ENCODE results near the gene FKBP3.
"Not testable (repeated sequence)": the region's sequence is repeated elsewhere in the genome, so short reads cannot be mapped to it uniquely, and the experiment has no call there.

FKBP3 gene

DNA sequence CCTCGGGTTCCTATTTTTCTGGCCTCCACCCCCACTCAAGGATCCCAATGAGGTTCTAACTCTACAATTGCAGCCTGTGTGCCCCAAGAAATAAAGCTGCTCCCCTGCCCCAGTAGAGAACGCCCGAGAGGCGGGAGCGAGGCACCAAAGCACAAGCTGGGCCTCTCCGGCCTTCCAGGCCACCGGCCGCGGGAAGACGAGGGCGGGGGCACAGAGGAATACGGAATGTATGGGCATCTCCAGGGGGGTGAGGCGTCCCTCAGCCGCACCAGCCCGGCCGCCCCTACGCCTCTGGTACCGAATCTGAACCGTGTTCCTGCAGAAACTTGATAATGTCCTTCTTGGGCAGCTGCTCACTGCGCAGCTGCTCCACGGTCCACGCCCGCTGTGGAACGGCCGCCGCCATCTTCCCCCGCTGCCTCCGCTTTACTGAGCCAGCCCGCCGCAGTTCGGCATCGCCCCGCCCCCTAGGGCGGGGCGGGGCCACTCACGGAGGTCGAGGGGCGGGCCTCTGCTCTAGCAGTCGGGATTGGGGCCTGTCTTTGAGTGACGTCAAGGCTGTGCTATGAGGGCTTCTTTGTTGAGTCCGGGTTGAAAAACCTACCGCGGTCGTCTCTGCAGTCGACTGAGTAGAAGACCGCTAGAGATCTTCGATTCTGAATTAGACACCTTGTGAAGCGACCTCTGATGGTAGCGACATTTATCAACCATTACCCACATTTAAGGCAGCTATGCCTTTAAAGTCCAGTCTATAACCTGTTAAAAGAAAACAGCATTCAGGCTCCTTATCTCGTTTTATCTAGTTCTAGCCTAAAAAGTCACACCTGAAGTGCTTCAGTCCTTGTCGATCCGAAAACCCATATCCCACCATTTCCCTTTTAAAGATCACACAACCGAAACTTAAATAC, at the start of gene FKBP3:
TSS of gene FKBP3 (minus strand) at position 431 of the 908 bp plus-strand sequence. CDS start at position 406, 25 bp downstream.
- peak; percentile 93 for DNase-seq (ENCODE audit: low read depth)

DNA sequence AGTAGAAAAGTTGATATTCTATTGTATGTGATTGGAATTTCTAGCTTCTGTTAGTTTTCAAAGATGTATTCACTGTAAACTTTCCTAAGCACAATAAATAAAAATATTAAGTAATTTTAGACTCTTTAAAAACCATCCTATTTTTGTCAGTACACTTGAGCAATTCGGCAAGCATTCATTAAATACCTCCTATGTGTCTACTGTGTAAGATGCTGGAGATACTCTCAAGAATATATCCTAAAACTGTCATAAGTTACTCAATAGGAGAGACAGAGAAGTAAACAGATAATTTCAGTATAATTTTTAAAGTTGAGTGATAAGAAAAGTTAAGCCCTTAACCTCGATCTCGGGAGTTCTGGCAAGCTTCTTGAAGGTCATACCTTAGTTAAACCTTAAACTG, 47.5 kb upstream of the FKBP3 start:
- DNase-seq (ENCODE audit: low read depth): no peak

DNA sequence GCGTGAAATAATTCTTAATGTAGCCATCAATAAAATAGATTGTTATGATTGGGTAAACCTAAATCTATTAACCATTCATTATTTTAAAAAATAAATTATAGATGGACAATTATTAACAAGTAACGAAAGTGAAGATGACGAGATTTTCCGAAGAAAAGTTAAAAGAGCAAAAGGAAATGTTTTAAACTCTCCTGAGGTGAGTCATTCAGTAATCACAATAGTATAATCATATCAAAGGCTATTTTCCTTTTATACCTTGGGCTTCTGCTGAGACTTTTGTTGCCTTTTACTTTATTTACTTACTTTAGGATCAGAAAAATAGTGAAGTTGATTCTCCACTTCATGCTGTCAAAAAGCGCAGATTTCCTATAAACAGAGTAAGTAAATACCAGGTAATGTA, 47.0 kb upstream of the FKBP3 start:
- no peak for DNase-seq (ENCODE audit: low read depth)

DNA sequence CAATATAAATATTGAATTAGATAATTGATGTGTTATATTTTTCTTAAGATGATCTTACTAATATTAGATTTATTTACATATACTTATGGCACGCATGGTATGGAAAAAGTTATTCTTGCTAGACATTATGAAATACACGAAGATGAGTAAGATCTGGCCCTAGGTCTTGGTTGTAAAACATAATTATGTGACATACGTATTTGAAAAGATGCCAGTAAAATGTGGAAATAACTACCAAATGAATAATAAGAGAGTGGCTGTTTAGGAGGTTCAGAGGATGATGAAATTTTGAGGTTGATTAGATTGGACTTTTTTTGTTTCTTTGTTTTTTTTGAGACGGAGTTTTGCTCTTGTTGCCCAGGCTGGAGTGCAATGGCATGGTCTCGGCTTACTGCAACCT, 42.8 kb upstream of the FKBP3 start:
- DNase-seq (ENCODE audit: low read depth): peak; percentile 92

DNA sequence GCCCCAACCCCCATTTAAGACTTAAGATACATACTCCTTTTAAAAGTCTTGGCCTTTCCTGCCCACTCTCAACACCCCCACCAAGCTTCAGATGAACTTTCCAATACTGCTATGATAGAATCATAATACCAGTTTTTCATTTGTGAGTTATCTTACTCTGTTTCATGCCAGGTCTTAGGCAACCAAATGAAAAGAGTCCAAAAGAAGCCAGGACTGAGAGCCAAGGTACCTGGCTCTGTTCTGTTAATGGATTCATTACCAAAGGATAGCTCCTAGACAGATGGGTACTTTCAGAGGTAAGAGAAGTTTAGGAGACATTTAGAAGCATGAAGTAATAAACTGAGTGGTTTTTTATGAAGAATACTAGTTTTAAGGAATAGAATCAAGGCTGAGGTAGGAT, 35.6 kb upstream of the FKBP3 start:
- no peak for DNase-seq (ENCODE audit: low read depth)

DNA sequence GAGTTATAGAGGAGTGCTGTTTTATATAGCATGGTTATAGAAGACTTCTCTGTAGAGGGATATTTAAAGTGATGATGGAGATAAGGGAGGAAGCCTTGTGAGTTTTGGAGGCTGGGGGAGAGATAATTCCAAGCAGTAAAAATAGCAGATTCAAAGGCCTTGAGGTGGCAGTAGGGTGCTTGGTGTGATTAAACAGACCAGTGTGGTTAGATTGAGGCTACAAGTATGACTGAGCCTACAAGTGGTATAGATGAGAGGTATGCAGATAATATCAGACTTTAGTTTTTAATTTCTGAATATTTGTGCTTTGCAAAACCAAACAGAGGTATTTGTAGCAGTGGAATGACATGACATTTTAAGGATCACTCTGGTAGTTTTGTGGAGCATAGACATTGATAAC, 21.8 kb upstream of the FKBP3 start:
- no peak for DNase-seq (ENCODE audit: low read depth)

DNA sequence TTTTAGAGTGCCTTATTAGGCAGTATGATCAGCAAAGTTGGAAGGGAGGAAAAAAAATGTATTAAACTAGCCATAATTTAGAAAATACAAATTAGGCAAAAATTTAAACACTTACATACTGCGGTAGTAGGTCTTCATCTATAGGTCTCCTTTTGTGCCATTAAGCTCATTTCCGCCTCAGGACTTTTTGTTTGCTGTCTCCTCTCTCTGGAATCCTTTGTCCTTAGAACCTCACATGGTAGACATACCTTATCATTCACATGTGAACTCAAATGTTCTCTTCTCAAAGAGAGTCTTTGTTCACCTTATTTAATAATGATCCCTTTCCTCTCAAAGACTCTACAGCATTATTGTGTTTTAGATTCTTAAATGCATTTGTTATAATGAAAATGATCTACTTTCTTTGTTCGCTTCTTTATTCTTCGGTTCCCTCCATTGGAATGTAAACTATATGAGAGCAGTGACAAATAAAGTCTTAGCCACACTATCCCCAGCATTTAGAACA, 16.2 kb upstream of the FKBP3 start:
- DNase-seq (ENCODE audit: low read depth): no peak

DNA sequence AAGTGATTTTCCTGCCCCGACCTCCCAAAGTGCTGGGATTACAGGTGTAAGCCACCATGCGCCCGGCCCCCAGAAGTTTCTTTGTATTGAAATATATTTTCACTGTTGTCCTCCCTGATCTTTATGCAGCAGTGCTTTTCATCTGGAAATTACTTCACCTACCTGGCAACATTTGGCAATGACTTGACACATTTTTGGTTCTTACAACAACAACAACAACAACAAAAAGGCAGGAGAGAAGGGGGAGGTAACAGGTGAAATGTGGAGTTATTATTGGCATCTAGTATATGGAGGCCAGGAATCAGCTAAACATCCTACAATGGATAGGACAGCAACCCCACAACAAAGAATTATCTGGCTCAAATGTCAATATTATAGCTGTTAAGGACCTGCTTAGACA, 15.3 kb upstream of the FKBP3 start:
- no peak for DNase-seq (ENCODE audit: low read depth)

DNA sequence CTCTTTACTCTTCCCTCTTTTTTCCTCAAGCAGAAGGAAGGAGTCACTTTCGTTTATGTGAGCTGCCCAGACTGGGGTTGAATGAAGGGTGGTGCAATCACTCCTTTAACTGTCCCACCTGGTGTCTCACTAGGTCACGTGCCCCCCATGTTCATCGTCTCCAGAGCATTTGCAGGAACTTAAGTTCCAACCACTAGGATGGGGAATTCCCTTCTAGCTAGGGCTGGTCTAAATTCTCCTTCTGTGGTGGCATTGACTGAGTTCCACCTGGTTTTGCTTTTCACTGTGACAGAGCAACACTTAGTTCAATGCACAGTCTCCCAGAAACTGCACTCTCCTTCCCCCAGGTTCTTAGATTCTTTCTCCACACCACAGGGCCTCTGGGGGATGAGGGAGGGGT, 10.9 kb upstream of the FKBP3 start:
- no peak for DNase-seq (ENCODE audit: low read depth)

DNA sequence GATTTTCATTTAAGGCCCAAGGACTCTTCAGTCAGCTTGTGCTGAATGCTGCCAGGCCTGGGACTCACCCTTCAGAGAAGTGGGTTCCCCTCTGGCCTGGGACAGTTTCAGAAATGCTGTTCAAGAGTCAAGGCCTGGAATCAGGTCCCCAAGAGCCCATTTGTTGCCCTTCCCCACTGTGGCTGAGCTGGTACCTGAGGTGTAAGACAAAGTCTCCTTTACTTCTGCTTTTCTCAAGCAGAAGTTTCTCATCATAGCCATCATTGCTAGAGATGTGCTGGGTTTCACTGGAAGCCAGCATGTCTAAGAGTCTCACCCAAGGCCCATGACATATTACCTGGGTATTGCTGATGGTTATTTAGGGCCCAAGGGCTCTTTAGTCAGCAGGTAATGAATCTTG, 10.4 kb upstream of the FKBP3 start:
- no peak for DNase-seq (ENCODE audit: low read depth)

DNA sequence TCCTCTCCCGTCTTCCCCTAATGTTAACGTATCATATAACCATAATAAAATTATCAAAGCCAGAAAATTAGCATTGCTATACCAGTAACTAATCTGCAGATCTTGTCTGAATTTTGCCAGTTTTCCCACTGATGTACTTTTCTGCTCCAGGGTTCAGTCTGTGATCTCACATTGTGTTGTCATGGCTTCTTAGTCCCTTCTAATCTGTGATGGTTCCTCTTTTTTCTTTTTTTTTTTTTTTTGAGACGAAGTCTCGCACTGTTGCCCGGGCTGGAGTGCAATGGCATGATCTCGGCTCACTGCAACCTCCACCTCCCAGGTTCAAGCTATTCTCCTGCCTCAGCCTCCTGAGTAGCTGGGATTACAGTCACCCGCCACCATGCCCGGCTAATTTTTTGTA, 7.8 kb upstream of the FKBP3 start:
- DNase-seq (ENCODE audit: low read depth): not testable (repeated sequence)

DNA sequence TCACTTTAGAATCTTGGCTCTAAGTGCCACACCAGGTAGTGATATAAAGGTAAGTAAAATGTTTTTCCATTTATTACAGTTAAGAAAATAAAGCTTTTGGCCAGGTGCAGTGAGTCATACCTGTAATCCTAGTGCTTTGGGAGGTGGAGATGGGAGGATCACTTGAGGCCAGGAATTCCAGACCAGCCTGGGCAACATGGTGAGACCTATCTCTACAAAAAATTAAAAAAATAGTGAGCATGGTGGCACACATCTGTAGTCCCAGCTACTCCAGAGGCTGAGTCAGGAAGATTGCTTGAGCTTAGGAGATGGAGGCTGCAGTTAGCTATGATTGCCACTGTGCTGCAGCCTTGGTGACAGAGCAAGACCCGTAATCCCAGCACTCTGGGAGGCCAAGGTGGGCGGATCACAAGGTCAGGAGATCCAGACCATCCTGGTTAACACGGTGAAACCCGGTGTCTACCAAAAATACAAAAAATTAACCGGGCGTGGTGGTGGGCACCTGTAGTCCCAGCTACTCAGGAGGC, 6.4 kb upstream of the FKBP3 start:
- no peak for DNase-seq (ENCODE audit: low read depth)

DNA sequence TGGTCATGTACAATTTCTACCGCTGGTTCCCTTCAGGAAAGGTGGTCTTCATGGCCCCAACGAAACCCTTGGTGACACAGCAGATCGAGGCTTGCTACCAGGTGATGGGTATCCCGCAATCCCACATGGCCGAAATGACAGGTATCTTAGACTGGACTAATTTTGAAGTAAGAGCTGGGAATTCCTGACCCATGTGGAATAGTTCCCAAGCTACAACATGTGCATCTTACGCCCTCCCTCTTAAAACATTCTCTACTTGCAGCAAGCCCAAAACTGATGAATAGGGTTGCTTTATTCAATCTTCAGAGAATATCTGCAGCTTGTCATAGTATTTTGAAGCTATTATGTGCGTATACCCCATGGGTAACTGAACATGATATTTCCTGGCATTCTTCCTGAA, 2.1 kb upstream of the FKBP3 start:
- no peak for DNase-seq (ENCODE audit: low read depth)

DNA sequence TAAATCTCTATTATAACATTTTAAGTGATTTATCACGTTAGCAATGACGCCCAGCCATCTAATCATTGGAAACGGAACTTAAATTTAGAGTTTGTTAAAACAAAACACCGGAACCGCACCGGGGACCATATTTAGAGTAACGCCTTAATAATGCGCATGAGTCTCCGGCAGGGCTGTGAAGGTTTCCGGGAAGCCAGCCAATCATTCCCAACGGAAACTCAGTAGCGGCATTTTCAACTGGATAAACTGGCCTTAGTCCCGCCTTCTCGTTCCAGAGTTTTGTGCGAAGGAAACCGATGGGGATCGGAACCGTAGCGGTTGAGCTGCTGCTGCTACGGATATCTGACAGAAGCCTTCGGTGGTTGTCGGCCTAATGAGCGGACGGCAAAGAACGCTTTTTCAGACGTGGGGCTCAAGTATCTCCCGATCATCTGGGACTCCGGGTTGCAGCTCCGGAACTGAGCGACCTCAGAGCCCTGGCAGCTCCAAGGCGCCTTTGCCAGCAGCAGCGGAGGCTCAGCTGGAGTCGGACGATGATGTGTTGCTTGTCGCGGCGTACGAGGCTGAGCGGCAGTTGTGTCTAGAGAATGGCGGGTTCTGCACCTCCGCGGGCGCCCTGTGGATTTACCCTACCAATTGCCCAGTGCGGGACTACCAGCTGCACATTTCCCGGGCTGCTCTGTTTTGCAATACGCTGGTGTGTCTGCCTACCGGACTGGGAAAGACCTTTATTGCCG, 1.5 kb upstream of the FKBP3 start, which contains the start of gene FANCM:
TSS of gene FANCM (plus strand) at position 272 of the 737 bp plus-strand sequence. CDS start at position 374, 102 bp downstream.
- peak; percentile 94 for DNase-seq (ENCODE audit: low read depth)

DNA sequence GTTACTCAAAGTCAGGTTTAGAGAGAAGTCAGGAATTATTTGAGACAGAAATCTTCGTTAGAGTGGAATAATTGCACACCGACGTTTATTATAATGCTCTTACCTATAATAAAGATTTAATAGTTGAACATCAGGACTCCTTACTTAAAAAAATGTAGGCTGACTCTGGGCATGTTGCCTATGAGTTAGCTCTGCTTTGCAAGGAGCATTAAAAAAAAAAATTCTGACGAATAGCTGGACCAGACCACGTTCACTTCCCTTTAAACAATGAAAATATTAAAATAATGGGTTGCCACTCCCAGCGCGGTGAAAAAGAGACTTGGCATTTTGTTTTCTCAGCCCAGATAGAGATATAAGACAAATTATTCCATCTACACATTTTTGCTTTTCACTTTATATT, 875 bp upstream of the FKBP3 start:
- DNase-seq (ENCODE audit: low read depth): no peak

DNA sequence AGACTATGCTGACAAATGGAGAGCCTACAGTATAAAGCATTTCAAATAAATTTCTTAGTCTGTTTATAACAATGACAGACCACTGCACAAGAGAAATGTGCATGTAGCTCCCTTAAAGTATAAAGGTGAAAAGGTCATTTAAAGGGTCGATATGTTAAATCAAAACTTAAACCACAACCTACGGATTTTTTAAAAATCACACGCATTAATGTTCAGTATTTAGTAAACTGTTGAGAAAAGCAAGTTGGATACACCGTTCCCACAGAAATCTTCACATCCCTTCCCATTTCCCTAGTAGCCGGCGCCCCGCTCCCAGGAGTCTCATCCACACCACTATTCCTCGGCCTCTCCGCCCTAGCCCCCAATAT, 614 bp downstream of the FKBP3 start:
- no peak for DNase-seq (ENCODE audit: low read depth)

DNA sequence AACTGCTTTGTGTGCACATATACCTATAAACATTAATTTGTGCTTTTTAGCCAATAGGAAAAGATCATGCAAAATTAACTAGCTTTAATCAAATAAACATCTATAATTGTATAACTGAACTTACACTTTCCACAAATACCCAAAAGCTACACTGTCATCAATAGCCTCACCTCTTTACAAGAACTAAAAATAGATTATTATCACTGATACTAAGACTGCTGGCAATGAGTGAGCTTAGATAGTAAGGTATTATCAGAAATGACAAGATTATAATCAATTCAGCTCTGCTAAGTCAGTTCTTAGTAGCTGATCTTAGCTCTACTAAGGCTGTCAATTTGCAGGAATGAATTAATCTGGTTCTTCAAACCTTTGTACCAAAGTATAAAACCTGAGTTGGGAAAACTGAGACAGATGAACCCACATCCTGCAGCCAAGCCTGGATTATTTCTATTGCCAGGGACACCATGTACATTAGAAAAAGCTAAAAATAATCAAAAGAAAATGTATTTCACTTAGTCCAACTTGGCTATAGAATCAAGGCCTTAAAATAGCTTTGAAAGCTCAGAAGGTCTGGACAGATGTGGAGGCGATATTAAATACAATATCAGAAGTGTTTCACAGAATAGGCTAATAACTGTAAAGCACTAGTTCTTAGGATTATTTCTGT, 5.2 kb downstream of the FKBP3 start:
- no peak for DNase-seq (ENCODE audit: low read depth)

DNA sequence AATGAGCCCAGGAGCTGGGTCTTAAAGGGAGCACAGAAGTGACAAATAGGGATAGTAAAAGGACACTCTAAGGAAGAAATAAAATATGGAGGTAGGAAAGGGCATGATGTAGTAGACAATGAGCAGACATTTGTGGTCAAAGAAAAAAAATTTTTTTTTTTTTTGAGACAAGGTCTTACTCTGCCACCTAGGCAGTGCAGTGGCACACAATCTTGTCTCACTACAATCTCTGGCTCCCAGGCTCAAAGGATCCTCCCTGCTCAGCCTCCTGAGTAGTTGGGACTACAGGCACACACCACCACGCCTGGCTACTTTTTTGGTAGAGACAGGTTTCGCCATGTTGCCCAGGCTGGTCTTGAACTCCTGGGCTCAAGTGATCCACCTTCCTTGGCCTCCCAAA, 8.5 kb downstream of the FKBP3 start:
- no peak for DNase-seq (ENCODE audit: low read depth)

DNA sequence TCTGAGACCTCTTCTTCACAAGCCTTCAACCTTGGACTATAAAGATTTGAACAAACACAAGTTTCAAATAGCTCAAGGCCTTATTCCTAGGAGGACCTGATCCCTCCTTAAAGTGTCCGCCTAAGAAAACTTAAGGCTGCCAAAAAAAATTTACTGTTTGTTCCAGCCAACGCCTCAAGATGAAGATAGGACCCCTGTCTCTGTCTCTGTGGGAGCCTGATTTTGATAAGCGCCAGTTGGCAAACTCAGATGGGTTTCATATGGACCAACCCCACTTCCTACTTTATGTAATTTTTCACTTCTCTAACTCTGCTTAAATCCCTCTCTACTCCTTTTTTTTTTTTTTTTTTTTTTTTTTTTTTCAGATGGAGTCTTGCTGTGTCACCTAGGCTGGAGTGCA, 11.0 kb downstream of the FKBP3 start:
- DNase-seq (ENCODE audit: low read depth): no peak

DNA sequence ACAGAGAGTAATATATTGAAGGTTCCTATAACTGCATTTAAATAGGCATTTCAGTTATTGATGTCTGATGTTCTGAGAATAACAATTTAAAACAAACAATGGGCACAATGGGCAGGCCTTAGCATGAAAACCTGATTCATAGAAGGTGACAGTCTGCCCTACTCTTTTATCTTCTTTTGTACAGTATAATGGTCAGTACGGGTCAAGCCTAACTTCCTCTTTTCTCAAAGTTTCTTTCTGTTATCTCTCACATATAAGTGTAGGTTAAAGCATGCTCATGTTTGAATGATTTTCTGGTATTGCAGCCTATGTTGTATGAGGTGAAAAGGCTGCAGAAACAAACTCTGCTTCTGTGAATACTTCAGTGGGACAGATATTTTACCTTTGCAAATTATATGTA, 14.2 kb downstream of the FKBP3 start:
- no peak for DNase-seq (ENCODE audit: low read depth)

DNA sequence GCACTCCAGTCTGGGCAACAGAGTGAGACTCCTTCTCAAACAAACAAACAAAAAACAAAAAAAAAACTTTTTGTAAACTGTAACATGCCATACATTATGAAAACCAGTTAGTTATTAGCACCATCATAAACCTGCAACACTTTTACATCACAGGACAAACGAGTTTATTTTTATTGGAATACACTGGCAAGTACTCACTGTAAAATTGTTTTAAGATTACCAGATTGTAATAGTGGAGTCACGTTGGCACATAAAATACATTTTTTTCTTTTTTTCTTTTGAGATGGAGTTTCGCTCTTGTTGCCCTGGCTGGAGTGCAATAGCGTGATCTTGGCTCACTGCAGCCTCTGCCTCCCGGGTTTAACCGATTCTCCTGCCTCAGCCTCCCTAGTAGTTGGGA, 15.7 kb downstream of the FKBP3 start:
- no peak for DNase-seq (ENCODE audit: low read depth)

DNA sequence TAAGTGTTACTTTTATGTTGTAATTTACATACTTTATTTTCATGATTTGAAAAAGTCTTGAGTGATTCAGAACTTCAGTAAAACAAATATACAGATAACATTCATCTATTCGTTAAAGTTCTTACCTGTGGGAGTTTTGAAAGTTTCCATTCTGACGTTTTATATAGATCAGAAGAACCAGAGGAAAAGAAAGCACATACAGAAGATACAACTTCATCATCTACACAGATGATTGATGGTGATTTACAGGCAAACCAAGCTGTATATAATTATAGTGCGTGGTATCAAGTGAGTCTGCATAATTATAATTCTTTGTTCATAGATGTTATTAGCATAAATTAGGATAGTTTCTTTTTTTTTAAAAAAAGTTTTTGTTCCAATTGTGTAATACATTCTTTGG, 20.0 kb downstream of the FKBP3 start:
- no peak for DNase-seq (ENCODE audit: low read depth)

Measured in HS-5 (cell line).